Measurements from ENCODE around the gene SGPP2.
"Not testable (repeated sequence)": the region's sequence is repeated elsewhere in the genome, so short reads cannot be mapped to it uniquely, and the experiment has no call there.

SGPP2 gene

GRCh38 chr2:222532315-222532714, 108.0 kb downstream of the SGPP2 start:
- no peak for DNase-seq

GRCh38 chr2:222535477-222535876, 111.1 kb downstream of the SGPP2 start:
- DNase-seq: no peak

- DNase-seq: no peak
These were observed 114.2 kb downstream of the SGPP2 start for GRCh38 chr2:222538535-222538934.

GRCh38 chr2:222544661-222545060, 120.3 kb downstream of the SGPP2 start:
- no peak for DNase-seq

- peak; percentile 18 for DNase-seq
These were observed 121.8 kb downstream of the SGPP2 start for GRCh38 chr2:222545823-222546795.

- DNase-seq: no peak
These were observed 122.7 kb downstream of the SGPP2 start for GRCh38 chr2:222547083-222547482.

GRCh38 chr2:222548992-222549391, 124.6 kb downstream of the SGPP2 start:
- no peak for DNase-seq

- no peak for DNase-seq
These were observed 130.2 kb downstream of the SGPP2 start for GRCh38 chr2:222554517-222554916.

GRCh38 chr2:222561151-222561550, 136.8 kb downstream of the SGPP2 start:
- DNase-seq: no peak

GRCh38 chr2:222561817-222562645, 137.7 kb downstream of the SGPP2 start:
- peak; percentile 38 for DNase-seq

- peak; percentile 54 for DNase-seq
These were observed 138.9 kb downstream of the SGPP2 start for GRCh38 chr2:222563106-222563718.

GRCh38 chr2:222563936-222564335, 139.6 kb downstream of the SGPP2 start:
- no peak for DNase-seq

- no peak for DNase-seq
These were observed 141.9 kb downstream of the SGPP2 start for GRCh38 chr2:222566229-222566628.

GRCh38 chr2:222568865-222569264, 144.5 kb downstream of the SGPP2 start:
- peak; percentile 90 for DNase-seq

GRCh38 chr2:222569826-222570225, 145.5 kb downstream of the SGPP2 start:
- DNase-seq: peak; percentile 17

GRCh38 chr2:222572264-222572721, 147.9 kb downstream of the SGPP2 start:
- no peak for DNase-seq

GRCh38 chr2:222572751-222573174, 148.4 kb downstream of the SGPP2 start:
- DNase-seq: peak; percentile 20

- no peak for DNase-seq
These were observed 151.3 kb downstream of the SGPP2 start for GRCh38 chr2:222575618-222576017.

GRCh38 chr2:222576171-222577081, 152.1 kb downstream of the SGPP2 start:
- DNase-seq: no peak

GRCh38 chr2:222577341-222577740, 153.0 kb downstream of the SGPP2 start:
- no peak for DNase-seq

GRCh38 chr2:222582928-222583327, 158.6 kb downstream of the SGPP2 start:
- DNase-seq: no peak

- DNase-seq: not testable (repeated sequence)
These were observed 160.2 kb downstream of the SGPP2 start for GRCh38 chr2:222584589-222584988.
